Neural cell (in vitro differentiated cells): ENCODE results near the gene DECR2.

ENCODE experiments used
- CTCF ChIP-seq: fragments of 450-650 bp; IDR thresholded peaks from 2 replicates; pipeline ENCODE4 v1.5.1; 2014; ENCODE audit warnings: antibody characterized with exemption, mild to moderate bottlenecking, moderate library complexity; ENCODE audit not compliant: poor library complexity, severe bottlenecking
- EP300 ChIP-seq: fragments of 450-650 bp; conservative IDR thresholded peaks from 2 replicates; pipeline ENCODE4 v1.6.1; 2014; ENCODE audit warnings: antibody characterized with exemption, mild to moderate bottlenecking, moderate library complexity; ENCODE audit not compliant: poor library complexity, severe bottlenecking
- EZH2 ChIP-seq: fragments of 200-600, 300-800 bp; shearing (Covaris generic), sonication (generic); IDR thresholded peaks from 2 replicates; pipeline ENCODE4 v1.6.1; 2014; ENCODE audit warnings: antibody characterized with exemption, low read length, borderline replicate concordance, mild to moderate bottlenecking; ENCODE audit not compliant: insufficient read depth, poor library complexity, severe bottlenecking
- MXI1 ChIP-seq: fragments of 450-650 bp; conservative IDR thresholded peaks from 2 replicates; pipeline ENCODE4 v1.6.1; 2014; ENCODE audit warnings: antibody characterized with exemption, mild to moderate bottlenecking; ENCODE audit not compliant: poor library complexity, severe bottlenecking
- POLR2AphosphoS5 ChIP-seq: IDR thresholded peaks from 2 replicates; pipeline ENCODE4 v1.6.1; 2012
- RAD21 ChIP-seq: fragments of 450-650 bp; conservative IDR thresholded peaks from 2 replicates; pipeline ENCODE4 v1.6.1; 2014; ENCODE audit warnings: antibody characterized with exemption, mild to moderate bottlenecking, moderate library complexity
- SMC3 ChIP-seq: fragments of 450-650 bp; conservative IDR thresholded peaks from 2 replicates; pipeline ENCODE4 v1.6.1; 2014; ENCODE audit warnings: antibody characterized with exemption, mild to moderate bottlenecking, moderate library complexity; ENCODE audit not compliant: poor library complexity
- TAF1 ChIP-seq: IDR thresholded peaks from 2 replicates; pipeline ENCODE4 v1.6.1; 2012; ENCODE audit warnings: low read depth
- TF ChIP-seq, protein P1 (sequence below): IDR thresholded peaks from 2 replicates; pipeline ENCODE4 v1.6.1; 2012; ENCODE audit warnings: borderline replicate concordance

DNA sequence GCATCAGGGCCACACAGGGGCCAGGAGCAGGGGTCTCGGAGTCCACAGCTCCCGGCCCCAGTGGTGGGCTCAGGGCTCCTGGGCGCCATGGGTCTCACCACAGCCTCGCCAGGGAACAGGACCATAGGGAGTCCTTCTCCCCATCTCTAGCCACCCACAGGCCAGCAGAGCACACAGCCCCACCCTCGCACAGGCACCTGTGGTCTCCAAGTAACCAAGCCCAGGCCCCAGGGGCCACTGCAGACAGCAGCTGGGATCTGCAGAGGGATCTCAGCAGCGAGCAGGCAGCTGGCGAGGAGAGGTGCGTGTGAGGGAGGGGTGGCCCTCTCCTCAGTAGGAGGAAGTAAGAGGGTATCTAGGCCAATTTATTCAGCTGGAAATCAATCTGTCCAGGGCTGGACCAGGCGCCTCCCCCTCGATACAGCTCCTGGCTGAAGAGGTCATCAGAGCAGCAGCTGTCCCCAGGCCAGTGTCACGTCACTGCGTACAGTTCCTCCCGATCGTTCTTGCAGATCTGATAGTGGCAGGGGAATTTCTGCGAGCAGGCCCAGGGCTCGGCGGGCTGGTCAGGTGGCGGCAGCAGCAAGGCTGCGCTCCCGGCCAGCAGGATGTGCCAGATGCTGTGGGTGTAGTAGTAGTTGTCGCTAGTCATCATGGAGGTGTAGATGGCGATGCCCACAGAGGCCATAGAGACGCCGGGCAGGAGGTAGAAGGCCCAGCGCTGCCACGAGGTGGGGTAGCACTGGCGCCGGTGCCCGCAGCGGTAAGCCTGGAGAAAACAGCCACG lies 30.0 kb upstream of the DECR2 start:
- TF ChIP-seq CTCF = no peak
- no peak for TF ChIP-seq EZH2
- no peak for TF ChIP-seq POLR2AphosphoS5
- no peak for TF ChIP-seq RAD21
- no peak for TF ChIP-seq EP300
- no peak for TF ChIP-seq SMC3
- TF ChIP-seq, protein P1, sequence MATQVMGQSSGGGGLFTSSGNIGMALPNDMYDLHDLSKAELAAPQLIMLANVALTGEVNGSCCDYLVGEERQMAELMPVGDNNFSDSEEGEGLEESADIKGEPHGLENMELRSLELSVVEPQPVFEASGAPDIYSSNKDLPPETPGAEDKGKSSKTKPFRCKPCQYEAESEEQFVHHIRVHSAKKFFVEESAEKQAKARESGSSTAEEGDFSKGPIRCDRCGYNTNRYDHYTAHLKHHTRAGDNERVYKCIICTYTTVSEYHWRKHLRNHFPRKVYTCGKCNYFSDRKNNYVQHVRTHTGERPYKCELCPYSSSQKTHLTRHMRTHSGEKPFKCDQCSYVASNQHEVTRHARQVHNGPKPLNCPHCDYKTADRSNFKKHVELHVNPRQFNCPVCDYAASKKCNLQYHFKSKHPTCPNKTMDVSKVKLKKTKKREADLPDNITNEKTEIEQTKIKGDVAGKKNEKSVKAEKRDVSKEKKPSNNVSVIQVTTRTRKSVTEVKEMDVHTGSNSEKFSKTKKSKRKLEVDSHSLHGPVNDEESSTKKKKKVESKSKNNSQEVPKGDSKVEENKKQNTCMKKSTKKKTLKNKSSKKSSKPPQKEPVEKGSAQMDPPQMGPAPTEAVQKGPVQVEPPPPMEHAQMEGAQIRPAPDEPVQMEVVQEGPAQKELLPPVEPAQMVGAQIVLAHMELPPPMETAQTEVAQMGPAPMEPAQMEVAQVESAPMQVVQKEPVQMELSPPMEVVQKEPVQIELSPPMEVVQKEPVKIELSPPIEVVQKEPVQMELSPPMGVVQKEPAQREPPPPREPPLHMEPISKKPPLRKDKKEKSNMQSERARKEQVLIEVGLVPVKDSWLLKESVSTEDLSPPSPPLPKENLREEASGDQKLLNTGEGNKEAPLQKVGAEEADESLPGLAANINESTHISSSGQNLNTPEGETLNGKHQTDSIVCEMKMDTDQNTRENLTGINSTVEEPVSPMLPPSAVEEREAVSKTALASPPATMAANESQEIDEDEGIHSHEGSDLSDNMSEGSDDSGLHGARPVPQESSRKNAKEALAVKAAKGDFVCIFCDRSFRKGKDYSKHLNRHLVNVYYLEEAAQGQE = no peak
- TF ChIP-seq TAF1 = no peak
- TF ChIP-seq MXI1 = no peak
